Stimulated activated CD8-positive, alpha-beta memory T cell treated with anti-CD3 and anti-CD28 coated beads, Interleukin-7, amount 100 ng/mL, for 1 hour (primary cell): Measurements from ENCODE around the gene DLX6.
"Not testable (repeated sequence)": the region's sequence is repeated elsewhere in the genome, so short reads cannot be mapped to it uniquely, and the experiment has no call there.

Source experiments
- DNase-seq, 2 donors: peaks; one replicate each; pipeline ENCODE4 v3.0.0-alpha.2; 2020; ENCODE audit warnings: low read depth in 2 of 2

The DLX6 gene

DNA sequence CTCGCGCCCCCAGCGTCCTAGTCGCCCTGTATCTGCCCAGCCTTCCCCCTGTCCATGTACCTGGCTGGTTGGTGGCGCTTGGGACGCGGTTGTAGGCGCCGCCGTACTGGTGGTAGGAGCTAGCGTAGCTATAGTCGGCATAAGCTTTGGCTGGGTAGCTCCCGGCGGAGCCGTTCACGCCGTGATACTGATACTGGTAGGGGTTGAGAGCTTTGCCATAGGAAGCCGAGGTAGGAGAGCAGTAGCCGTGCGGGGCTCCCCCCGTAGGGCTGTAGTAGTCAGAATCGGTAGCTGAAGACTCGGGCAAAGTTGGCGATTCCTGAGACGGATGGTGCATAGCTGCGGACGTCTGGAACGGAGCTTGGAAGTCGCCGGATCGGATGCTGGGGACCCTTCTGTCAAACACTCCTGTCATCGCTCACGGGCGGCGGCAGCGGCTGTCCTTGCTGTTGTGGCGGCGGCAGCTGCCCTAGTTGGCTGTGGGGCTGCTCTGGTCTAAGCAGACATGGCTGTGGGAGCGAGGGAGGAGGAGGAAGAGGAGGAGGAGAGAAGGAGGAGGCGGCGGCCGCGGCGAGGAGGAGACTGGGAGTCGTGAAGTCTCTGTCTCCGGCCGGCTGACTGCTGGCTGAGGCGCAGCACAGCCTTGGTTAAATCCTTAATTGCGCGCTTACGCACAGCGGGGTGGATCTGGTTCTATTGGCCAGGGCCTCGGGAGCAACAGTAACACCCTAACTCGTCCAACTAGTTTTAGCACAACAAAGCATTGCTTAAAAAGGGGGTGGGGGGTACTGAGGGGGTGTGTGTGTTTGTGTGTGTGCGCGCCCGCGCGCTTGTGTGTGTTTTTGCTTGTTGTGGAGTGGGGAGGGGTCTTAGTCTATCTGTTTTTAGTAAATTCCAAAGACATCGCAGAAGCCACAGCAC is 19.1 kb downstream of the DLX6 start, which contains the start of gene DLX5:
DLX5 (minus strand) TSS at position 623 of the 921 bp plus-strand sequence; CDS start at position 415, 208 bp downstream.
- no peak for DNase-seq

DNA sequence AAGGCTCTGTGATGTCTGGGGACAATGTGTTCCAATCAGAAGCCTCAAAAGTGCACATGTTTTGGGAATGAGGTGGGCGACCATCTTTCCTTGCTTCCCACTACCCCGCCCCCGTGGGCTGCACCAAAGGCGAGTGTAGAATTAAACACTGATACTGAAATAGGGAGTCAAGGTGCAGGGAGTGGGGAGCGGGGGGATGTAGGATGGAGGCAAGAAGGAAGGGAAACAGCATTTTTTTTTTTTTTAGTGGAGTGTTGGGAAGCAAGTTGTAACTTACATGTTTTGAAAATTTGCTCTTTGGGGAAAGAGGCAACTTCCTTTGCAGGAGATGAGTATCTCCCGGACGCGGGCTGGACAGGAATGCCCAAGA is 19.8 kb downstream of the DLX6 start:
- no peak for DNase-seq

DNA sequence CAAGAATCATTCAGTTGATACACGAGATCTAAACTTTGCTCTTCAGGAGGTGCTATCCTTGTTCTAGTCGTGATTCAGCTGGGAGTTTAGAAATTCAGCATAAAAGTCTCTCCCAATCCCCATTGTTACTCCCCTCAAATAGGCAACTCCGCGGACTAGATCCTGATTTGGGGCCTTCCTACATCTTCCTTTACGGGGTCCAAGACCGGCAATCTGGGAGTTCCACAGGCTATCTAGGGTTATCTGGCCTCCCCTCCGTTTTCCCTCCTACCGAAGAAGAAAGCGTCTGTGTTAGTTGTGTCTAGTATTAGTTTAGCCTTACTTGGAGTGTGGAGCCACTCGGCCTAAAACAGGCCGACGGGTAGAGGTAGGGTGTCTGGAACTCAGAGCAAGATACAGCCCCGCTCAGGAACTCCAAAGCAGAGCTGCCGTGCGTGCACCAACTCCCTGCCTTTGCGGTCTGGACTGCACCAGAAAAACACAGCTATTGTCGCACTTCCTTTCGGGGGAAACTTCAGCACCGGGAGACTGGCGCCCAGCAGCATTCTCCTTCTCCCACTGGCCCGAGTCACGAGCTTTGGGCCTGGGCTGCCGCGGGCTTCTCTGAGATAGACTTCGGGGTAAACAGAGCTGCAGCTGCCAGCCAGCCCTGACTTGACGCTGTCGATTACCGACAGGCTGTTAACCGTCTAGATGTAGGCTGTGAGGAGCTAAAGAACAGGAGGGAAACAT is 20.8 kb downstream of the DLX6 start:
- DNase-seq = no peak

DNA sequence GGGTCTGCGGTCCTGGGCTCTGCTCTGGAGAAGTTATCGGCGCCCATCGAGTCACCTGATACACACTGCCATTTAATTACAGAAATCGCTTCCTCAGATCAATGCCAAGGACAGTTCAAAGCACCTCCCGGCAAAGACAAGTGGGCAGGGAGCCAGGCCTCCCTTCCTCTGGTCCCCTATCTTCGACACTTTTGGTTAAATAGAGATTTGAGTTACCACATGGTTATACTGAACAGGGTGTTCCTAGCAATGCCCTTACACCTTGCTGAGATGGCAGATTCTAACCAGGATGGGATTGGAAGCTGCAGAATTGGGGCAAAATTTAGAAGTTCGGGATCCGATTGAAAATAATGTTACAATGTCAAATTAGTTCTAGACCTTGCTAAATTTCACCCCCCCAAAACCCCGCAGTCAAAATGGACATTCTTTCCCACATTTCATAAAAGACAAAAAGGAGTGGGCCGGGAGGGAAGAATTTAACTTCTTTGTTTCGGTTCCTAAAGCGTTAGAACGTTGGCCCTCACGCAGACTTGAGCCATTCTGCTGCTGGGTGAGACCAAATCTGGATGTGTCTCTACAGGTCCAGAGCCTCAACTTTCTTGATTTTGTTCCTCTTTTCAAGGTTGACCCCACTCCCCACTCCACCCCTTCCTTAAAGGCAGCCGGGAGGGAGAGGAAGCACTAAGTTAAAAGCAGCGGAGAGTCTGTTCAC is 21.5 kb downstream of the DLX6 start:
- no peak for DNase-seq

DNA sequence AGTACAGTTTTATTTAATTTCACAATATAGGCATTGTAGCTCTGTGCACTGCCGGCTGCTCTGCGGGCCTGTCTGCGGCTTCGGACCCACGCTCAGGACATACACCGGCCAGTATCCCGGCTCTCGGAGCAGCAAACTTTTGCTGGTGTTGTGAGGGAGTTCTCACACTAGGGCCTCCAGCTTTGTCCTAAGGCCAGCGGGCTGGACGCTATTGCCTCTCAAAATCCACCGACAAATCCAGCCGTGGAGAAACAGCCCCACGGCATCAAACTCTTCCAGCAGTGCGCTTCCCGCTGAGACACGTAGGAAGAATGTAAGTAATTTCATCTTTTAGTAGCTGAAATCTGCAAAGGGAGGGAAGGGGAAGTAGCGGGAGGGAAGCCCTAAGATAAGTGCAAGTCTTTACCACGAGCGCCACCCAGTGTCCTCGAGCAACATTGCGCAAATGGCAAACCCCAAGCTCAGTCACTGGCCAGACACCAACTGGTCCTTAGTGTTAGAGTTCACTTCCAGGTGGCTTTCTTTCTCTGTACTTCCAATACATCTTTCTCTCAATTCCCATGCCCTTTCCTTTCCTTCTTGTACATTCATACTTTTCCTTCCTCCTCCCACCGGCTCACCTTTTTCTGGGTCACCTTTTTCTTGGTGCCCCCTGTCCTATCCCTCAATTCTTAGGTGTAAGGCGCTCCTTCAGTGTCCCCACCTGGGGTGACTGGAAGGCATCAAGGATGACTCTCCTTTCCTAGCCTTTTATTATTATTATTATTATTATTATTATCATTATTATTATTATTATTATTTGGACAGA is 22.3 kb downstream of the DLX6 start:
- peak; percentile 30 to 42 for DNase-seq

DNA sequence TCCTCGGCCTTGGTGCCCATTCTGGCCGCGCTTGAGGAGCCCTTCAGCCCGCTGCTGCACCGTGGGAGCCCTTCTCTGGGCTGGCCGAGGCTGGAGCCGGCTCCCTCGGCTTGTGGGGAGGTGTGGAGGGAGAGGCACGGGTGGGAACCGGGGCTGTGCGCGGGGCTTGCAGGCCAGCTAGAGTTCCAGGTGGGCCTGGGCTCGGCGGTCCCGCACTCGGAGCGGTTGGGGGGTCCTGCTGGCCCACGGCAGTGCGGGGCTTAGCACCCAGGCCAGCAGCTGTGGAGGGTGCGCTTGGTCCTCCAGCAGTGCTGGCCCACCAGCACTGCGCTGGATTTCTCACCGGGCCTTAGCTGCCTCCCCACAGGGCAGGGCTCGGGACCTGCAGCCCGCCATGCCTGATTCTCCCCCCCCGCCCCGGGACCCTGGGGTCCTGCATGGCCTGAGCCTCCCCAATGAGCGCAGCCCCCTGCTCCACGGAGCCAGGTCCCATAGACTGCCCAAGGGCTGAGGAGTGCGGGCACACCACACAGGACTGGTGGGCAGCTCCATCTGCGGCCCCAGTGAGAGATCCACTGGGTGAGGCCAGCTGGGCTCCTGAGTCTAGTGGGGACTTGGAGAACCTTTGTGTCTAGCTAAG is 29.0 kb downstream of the DLX6 start:
- DNase-seq = not testable (repeated sequence)

DNA sequence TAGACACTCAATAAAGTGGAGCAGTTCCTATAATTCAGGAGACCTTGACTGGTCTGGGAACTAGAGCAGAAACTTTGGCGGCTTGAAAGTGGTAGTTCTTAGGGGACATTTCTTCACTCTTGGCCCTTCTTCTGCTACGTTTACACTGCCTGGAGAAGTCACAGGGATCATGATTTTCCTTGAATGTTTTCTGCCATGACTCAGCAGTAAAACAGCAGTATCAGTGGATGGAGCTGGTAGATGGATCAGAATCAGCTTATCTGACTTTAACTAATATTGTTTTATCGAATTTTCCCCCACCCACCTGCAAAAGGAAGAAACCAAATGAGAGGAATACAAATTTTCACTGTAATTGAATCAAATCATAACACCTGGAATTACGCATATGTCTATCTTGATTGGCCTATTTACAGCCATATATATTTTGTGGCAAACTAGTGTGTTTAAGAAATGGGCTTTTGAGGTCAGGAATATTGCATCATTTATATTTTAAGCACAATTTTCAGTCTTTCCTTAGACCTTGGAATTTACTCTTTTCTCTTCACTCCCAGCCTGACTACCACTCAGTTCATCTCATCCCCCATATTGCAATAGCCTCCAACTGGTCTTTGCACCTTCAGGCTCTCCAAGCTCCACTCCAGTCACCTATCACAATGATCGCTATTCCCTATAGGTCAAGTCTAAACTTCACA is 34.2 kb downstream of the DLX6 start:
- no peak for DNase-seq

DNA sequence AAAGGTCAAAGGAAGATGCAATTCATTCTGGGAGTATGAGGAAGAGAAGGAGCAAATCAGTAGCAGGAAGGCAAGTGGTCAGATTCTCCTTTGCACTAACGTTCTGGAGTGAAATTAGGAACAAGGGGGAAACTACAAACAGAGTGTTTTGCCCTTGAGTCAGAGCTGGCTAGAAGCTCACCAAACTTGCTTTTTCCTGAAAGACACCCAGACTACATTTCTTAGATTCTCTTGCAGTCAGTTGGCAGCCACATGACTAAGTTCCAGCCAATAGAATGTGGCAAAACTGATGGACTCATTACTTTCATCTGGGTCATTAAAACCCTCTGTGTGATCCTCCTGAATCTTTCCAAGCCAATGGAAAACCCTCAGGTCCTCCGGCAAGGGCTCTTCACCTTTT is 37.9 kb downstream of the DLX6 start:
- DNase-seq = no peak
